HG03460 (cell line): ENCODE measurements around the gene EDIL3.

Source experiments
- ATAC-seq: cut with Tn5 transposase; IDR thresholded peaks from one replicate; pipeline ENCODE4 v1.9.1; 2021; ENCODE audit not compliant: unreplicated experiment

The EDIL3 gene

GRCh38 chr5:83919071-83920041 lies 465.3 kb downstream of the EDIL3 start:
- ATAC-seq, result no peak

GRCh38 chr5:83917261-83917908 lies 467.3 kb downstream of the EDIL3 start:
- no peak for ATAC-seq

GRCh38 chr5:83914662-83915418 lies 469.8 kb downstream of the EDIL3 start:
- ATAC-seq, result no peak

- no peak for ATAC-seq
Observed at GRCh38 chr5:83914199-83914598, 470.5 kb downstream of the EDIL3 start.

- ATAC-seq, result no peak
Observed at GRCh38 chr5:83913593-83913992, 471.1 kb downstream of the EDIL3 start.

GRCh38 chr5:83911367-83911919 lies 473.2 kb downstream of the EDIL3 start:
- ATAC-seq, result no peak

GRCh38 chr5:83900306-83900705 lies 484.4 kb downstream of the EDIL3 start:
- ATAC-seq, result no peak

GRCh38 chr5:83899326-83899970 lies 485.2 kb downstream of the EDIL3 start:
- ATAC-seq, result no peak

- no peak for ATAC-seq
Observed at GRCh38 chr5:83895860-83896259, 488.8 kb downstream of the EDIL3 start.

- ATAC-seq, result no peak
Observed at GRCh38 chr5:83891261-83891660, 493.4 kb downstream of the EDIL3 start.
